LNCaP clone FGC (cell line): ENCODE results near the gene PRICKLE1.

Source experiments
- DNase-seq: peaks from one replicate; pipeline ENCODE4 v3.0.0-alpha.2; 2011; ENCODE audit warnings: low read depth
- H3K4me3 ChIP-seq: 2 replicates; pipeline ENCODE4 v1.5.1; 2011; ENCODE audit warnings: mild to moderate bottlenecking, low read depth, low read length, control low read depth
- TF ChIP-seq, protein P1 (sequence below): IDR thresholded peaks from 2 replicates; pipeline ENCODE4 v1.5.1; 2012; ENCODE audit warnings: mild to moderate bottlenecking; ENCODE audit not compliant: control insufficient read depth, insufficient read depth; ENCODE audit errors: extremely low read depth

PRICKLE1 gene

DNA sequence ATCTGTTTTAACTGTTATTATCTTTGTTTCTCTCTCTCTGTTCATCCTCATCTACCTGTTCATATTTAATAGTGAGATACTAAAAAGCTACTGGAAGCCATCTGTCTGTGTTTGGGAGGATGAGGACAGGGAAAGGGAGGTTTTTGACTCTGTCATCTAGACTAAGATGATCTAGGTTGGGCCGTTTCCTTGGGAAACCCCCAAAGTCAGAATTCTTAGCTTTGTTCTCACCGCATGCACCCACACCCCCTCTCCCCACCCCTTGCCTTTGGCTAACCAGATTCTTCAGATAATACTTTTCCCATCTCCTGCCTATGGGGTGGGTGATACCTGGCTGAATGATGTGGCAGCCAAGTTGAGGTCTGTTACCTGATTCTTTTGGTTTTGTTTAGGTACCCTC is 73.0 kb downstream of the PRICKLE1 start:
- DNase-seq: no peak
- TF ChIP-seq, protein P1, sequence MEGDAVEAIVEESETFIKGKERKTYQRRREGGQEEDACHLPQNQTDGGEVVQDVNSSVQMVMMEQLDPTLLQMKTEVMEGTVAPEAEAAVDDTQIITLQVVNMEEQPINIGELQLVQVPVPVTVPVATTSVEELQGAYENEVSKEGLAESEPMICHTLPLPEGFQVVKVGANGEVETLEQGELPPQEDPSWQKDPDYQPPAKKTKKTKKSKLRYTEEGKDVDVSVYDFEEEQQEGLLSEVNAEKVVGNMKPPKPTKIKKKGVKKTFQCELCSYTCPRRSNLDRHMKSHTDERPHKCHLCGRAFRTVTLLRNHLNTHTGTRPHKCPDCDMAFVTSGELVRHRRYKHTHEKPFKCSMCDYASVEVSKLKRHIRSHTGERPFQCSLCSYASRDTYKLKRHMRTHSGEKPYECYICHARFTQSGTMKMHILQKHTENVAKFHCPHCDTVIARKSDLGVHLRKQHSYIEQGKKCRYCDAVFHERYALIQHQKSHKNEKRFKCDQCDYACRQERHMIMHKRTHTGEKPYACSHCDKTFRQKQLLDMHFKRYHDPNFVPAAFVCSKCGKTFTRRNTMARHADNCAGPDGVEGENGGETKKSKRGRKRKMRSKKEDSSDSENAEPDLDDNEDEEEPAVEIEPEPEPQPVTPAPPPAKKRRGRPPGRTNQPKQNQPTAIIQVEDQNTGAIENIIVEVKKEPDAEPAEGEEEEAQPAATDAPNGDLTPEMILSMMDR: no peak
- no peak overlapping the region for H3K4me3 ChIP-seq

DNA sequence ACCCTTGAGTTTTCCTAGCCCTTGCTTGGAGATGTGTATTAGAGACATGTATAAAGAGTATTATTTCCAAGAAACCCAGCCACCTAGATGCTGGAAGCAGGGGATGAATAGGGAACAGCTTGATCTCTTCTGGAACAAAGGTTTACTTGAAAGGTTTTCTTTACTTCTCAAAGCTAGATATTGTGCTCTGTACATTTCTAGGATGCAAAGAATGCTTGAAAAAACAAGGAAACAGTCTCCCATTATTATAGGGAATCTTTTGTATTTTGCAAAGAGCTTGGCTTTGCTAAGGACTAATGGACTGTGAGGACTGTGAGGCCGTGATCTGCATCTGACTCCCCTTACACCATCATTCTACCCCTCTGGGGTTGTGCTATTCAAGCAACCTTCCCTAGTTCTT is 77.9 kb downstream of the PRICKLE1 start:
- TF ChIP-seq, protein P1: no peak

DNA sequence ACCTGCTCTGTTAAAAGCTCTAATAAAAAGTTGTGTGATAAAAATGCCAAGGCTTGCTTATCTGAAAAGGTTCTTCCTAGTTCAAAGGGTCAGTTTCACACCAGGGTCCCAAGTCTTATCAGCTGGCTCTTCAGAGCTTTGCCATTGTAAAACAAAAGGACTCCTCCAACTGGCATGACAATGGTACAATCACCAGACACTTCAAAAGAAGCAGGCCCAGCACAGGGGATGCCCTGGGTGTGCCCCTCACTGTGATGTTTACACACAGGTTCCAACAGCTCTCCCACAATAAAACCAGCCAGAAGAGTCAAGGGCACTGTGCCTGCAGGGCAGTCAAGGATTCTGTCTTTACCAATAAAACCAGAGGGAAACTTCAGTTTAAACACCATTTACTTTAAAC is 78.7 kb downstream of the PRICKLE1 start:
- DNase-seq: no peak
- TF ChIP-seq, protein P1: no peak
- H3K4me3 ChIP-seq: no peak overlapping the region

More for the DNA sequence above, 77.9 kb downstream of the PRICKLE1 start:
- no peak for DNase-seq
- no peak overlapping the region for H3K4me3 ChIP-seq

- TF ChIP-seq, protein P1: no peak
- no peak for DNase-seq
- H3K4me3 ChIP-seq: no peak overlapping the region
Measured at GRCh38 chr12:42508913-42509460, 80.6 kb downstream of the PRICKLE1 start.

DNA sequence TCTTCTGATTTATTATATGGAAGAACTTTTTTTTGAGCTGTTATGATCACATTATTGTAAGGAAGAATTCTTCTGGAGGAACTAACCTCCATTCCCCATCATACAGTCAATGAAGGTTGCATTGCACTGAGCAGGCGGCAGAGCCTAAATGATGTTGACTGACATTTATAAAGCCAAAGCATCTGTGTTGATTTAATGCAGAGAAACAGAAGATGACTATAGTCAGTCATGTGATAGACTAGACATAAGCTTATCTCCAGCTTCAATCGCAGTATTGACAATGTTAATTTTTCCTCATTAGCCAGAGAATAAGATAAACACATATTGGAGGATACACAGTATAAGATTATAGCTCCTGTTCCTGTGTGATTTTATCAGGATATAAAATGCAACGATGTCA is 82.0 kb downstream of the PRICKLE1 start:
- DNase-seq: no peak
- no peak overlapping the region for H3K4me3 ChIP-seq
- TF ChIP-seq, protein P1: no peak

DNA sequence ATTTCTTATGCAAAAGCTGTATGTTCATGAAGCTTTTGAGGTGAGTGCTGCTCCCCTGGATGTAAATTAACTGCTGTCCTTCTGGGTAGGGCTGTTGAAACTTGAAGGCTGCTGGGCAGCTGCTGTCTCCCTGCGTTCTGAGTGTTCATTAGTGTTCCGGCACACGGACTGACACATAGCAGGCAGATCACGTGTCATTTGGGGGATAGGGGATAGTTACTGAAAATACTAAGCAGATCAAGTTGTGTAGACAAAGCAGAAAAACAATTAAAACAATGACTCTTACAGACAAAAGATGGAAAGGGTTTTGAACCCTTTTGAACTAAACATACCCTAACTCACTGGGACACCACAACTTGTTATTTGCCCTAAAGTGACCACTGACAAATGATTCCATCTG is 82.5 kb downstream of the PRICKLE1 start:
- TF ChIP-seq, protein P1: no peak
- H3K4me3 ChIP-seq: no peak overlapping the region
- no peak for DNase-seq

DNA sequence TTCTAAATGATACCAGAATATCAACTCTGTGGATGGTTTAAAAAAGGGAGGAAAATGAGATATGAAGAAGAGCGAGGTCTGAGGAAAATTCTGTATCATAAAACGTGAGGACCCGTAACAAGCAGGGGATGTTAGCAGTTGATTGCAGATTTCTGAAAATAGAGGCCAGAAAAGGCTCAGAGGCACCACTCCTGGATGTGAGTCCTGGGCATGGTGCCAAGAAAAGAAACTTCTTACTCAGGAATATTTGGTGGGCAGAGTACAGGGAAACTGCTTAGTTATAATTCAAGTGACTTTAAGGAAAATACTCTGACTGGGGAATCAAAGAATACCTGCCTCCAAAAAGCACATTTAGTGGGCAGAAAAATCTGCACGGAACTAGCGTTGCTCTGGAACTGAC is 85.5 kb downstream of the PRICKLE1 start:
- H3K4me3 ChIP-seq: no peak overlapping the region
- TF ChIP-seq, protein P1: no peak
- DNase-seq: no peak
